Gastroesophageal sphincter (tissue), 3 donors: ENCODE results near the gene ROR1.

Experiments used
- CTCF ChIP-seq, 4 experiments: fragments of 200-600 bp in 2 of 4; fragments of 450-650 bp in 2 of 4; sonication (generic) in 1 of 4; IDR thresholded peaks; one replicate each; pipeline ENCODE4 v1.5.1; 2017 to 2019; ENCODE audit warnings: antibody characterized with exemption in 4 of 4, mild to moderate bottlenecking in 2 of 4, moderate library complexity in 2 of 4
- EP300 ChIP-seq: sonication (generic); formaldehyde crosslinking; IDR thresholded peaks from one replicate; pipeline ENCODE4 v1.6.1; 2017; ENCODE audit warnings: antibody characterized with exemption, mild to moderate bottlenecking
- POLR2A ChIP-seq, 2 donors: fragments of 450-650 bp; IDR thresholded peaks; one replicate each; pipeline ENCODE4 v1.6.1; 2017; ENCODE audit warnings: antibody characterized with exemption in 2 of 2, mild to moderate bottlenecking in 2 of 2, moderate library complexity in 1 of 2
- POLR2AphosphoS5 ChIP-seq: sonication (generic); formaldehyde crosslinking; IDR thresholded peaks from one replicate; pipeline ENCODE4 v1.6.1; 2017; ENCODE audit warnings: antibody characterized with exemption

- TF ChIP-seq CTCF (IDR thresholded peaks at IDR 0.05): no peak
- no peak for TF ChIP-seq POLR2A (IDR thresholded peaks at IDR 0.05)
- no peak for TF ChIP-seq EP300
- no peak for TF ChIP-seq POLR2AphosphoS5
These were observed 97.6 kb downstream of the ROR1 start for GRCh38 chr1:63871463-63871862.
